ENCODE measurements around the gene GREM1.

DNA sequence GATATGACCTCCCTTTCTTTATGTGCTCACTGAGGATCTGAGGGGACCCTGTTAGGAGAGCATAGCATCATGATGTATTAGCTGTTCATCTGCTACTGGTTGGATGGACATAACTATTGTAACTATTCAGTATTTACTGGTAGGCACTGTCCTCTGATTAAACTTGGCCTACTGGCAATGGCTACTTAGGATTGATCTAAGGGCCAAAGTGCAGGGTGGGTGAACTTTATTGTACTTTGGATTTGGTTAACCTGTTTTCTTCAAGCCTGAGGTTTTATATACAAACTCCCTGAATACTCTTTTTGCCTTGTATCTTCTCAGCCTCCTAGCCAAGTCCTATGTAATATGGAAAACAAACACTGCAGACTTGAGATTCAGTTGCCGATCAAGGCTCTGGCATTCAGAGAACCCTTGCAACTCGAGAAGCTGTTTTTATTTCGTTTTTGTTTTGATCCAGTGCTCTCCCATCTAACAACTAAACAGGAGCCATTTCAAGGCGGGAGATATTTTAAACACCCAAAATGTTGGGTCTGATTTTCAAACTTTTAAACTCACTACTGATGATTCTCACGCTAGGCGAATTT is 14.9 kb downstream of the GREM1 start:
- TF ChIP-seq, protein P1, sequence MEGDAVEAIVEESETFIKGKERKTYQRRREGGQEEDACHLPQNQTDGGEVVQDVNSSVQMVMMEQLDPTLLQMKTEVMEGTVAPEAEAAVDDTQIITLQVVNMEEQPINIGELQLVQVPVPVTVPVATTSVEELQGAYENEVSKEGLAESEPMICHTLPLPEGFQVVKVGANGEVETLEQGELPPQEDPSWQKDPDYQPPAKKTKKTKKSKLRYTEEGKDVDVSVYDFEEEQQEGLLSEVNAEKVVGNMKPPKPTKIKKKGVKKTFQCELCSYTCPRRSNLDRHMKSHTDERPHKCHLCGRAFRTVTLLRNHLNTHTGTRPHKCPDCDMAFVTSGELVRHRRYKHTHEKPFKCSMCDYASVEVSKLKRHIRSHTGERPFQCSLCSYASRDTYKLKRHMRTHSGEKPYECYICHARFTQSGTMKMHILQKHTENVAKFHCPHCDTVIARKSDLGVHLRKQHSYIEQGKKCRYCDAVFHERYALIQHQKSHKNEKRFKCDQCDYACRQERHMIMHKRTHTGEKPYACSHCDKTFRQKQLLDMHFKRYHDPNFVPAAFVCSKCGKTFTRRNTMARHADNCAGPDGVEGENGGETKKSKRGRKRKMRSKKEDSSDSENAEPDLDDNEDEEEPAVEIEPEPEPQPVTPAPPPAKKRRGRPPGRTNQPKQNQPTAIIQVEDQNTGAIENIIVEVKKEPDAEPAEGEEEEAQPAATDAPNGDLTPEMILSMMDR (IDR thresholded peaks at IDR 0.05; ENCODE audit: poor library complexity) = no peak
- TF ChIP-seq EZH2 (IDR thresholded peaks at IDR 0.05; ENCODE audit: borderline replicate concordance) (no peak), EZH2phosphoT487 (IDR thresholded peaks at IDR 0.05; ENCODE audit: low read depth, severe bottlenecking, unreplicated experiment) (no peak)
